GM20000 (cell line): ENCODE results near the gene OSBPL10.

Source experiments
- DNase-seq: peaks from one replicate; pipeline ENCODE4 v3.0.0; 2012; ENCODE audit warnings: low spot score
- CTCF ChIP-seq: IDR thresholded peaks from 2 replicates; pipeline ENCODE4 v1.5.1; 2012; ENCODE audit warnings: mild to moderate bottlenecking, control low read depth; ENCODE audit errors: extremely low read depth, missing control alignments

The OSBPL10 gene

GRCh38 chr3:31725976-31726375 is 255.1 kb downstream of the OSBPL10 start:
- TF ChIP-seq CTCF: no peak
- no peak for DNase-seq

DNA sequence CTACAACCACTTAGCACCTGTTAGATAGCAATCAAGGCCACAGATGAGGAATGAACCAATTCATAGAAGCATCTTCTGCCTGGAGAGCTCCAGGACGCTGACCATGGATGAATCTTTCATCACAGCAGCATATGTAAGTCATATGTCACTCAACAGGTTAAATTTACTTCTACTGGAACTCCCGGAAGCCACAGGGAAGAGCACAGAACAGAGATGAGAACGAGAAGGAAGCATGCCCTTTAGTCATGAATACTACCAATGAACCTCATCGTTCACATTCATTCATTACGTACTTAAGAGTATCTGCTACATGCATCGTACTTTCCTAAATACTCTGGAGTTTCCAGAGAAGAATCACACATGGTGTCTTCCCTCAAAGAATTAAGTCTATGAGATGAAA is 255.5 kb downstream of the OSBPL10 start:
- no peak for TF ChIP-seq CTCF
- DNase-seq: no peak

GRCh38 chr3:31724651-31725050 is 256.4 kb downstream of the OSBPL10 start:
- peak; percentile 16 for DNase-seq

GRCh38 chr3:31724116-31724515 is 256.9 kb downstream of the OSBPL10 start:
- DNase-seq: no peak
- TF ChIP-seq CTCF: no peak

More at GRCh38 chr3:31724651-31725050, 256.4 kb downstream of the OSBPL10 start:
- no peak for TF ChIP-seq CTCF

DNA sequence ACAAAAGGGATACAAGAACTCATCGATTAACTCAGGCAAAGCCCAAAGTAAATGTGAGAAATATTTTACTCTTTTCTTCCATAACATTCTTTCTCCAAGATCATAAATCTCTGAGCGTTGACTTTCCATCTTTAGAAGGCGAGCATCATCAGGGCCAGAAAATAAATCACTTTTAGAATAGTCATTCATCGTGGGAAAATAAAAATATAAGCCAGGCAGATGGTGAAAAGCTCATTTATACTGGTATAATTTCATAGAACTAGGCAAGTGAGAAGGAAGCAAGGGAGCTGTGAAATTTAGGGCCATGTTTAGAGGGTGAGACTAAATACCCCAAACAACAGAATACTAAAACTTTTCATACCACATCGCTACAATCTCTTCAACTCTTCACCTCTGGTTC is 257.4 kb downstream of the OSBPL10 start:
- TF ChIP-seq CTCF: no peak
- no peak for DNase-seq

DNA sequence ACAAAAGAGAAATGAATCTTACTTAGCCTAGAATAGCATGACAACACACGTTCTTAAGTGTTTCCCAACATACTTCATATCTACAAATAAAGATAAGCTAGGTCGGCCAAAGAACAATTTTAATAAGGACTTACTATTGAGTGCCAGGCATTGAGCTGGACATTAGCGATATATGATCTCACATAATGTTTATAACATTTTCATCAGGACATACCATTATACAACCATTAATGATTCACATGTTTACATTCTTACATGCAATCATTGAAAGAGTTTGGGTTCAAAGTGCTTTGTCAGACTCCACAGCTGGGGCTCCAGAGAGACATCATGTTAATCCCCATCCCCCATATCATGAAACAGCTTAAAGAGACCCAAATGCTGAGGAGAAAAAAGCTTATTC is 259.4 kb downstream of the OSBPL10 start:
- TF ChIP-seq CTCF: no peak
- DNase-seq: no peak

DNA sequence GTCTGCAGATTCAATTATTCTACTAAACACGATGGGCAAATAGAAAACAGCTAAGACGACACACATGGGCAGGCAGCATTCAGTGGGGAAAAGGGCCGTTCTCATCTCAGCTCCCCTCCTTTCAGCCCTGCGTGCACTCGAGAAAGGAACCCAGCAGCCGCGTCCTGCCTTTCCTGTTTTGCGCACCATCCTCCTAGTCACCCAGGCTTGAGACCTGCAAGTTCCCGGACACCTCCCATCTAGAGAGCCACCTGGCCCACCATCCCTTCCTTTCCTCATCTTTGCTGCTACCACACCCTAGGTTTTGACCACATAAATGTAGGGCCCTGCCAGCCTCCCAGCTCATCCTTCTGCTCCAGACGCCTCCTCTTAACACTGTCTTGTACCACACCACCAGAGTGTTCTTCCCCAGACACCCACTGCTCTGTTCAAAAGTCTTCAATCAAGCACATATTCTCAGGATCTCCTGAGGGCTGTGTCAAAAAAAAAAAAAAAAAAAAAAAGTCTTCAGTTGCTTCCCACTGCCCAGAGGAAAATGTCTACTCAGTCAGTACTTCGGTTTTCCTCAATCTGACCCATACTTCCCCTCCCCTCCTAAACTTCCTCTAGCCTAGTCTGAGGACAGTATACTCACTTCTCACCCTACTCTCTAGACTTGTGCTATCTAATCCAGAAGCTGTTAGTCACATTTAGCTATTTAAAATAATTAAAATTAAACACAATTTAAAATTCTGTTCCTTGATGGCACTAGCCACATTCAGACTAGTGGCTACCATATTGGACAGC is 266.4 kb downstream of the OSBPL10 start:
- no peak for TF ChIP-seq CTCF
- DNase-seq: no peak
